ENCODE measurements around the gene SZT2. TPM values are rescaled to one million over a fixed set of nuclear protein-coding genes. Genes with fewer than 3 reads are reported as not detected.
"Not testable (repeated sequence)": the region's sequence is repeated elsewhere in the genome, so short reads cannot be mapped to it uniquely, and the experiment has no call there.

Gene SZT2
- total RNA-seq, 2 experiments from 2014 or later, result 33.7 to 79.8 TPM

GRCh38 chr1:43473463-43473862 lies 83.8 kb downstream of the SZT2 start:
- no peak overlapping the region for H3K4me3 ChIP-seq (ENCODE audit: low read depth, low read length, poor library complexity, severe bottlenecking)
- CTCF ChIA-PET (ENCODE audit: unreplicated experiment), result no interaction called here
- no peaks in the 10 kb centered on the region for H3K79me2 ChIP-seq (ENCODE audit: insufficient read depth, low read depth, low read length)
- no peaks in the 10 kb centered on the region for H3K9me2 ChIP-seq (ENCODE audit: insufficient read depth, low read length)
- no TSS peak for BruUV-seq (replicated peaks)
- no peaks in the 10 kb centered on the region for H3K9me3 ChIP-seq (ENCODE audit: low read length)
- no peak for TF ChIP-seq EZH2phosphoT487 (IDR thresholded peaks at IDR 0.05; ENCODE audit: borderline replicate concordance, low read depth, low read length)
- no peak for TF ChIP-seq CTCF (conservative IDR thresholded peaks at IDR 0.05; ENCODE audit: low read length)
- H4K20me1 ChIP-seq (ENCODE audit: insufficient read depth, low read length), result no peaks in the 10 kb centered on the region
- no peak for DNase-seq (ENCODE audit: low spot score)
- H2AFZ ChIP-seq (ENCODE audit: low read length), result no peak overlapping the region
- POLR2A ChIA-PET, result no interaction called here
- H3K36me3 ChIP-seq (ENCODE audit: insufficient read depth, low read length), result no peaks in the 10 kb centered on the region
- no peaks in the 10 kb centered on the region for H3K4me1 ChIP-seq (ENCODE audit: insufficient read depth, low read length, poor library complexity, severe bottlenecking)
- no peak overlapping the region for H3K4me2 ChIP-seq (ENCODE audit: low read length)
- intact Hi-C loops (cut with micrococcal nuclease; ENCODE audit: unreplicated experiment), result no loop called here
- no peak overlapping the region for H3K27ac ChIP-seq (ENCODE audit: low read depth, low read length, poor library complexity, severe bottlenecking)

- H3K4me1 ChIP-seq (ENCODE audit: insufficient read depth, low read length, poor library complexity, severe bottlenecking); H3K9me2 ChIP-seq (ENCODE audit: insufficient read depth, low read length); POLR2A ChIA-PET; H3K4me3 ChIP-seq (ENCODE audit: low read depth, low read length, poor library complexity, severe bottlenecking); H3K4me2 ChIP-seq (ENCODE audit: low read length); H3K36me3 ChIP-seq (ENCODE audit: insufficient read depth, low read length); H3K79me2 ChIP-seq (ENCODE audit: insufficient read depth, low read depth, low read length); intact Hi-C loops (cut with micrococcal nuclease; ENCODE audit: unreplicated experiment); H4K20me1 ChIP-seq (ENCODE audit: insufficient read depth, low read length); H3K27ac ChIP-seq (ENCODE audit: low read depth, low read length, poor library complexity, severe bottlenecking); BruUV-seq (replicated peaks); DNase-seq (ENCODE audit: low spot score); CTCF ChIA-PET (ENCODE audit: unreplicated experiment); H3K9me3 ChIP-seq (ENCODE audit: low read length); H2AFZ ChIP-seq (ENCODE audit: low read length): not testable (repeated sequence)
Measured at GRCh38 chr1:43475611-43476401, 86.1 kb downstream of the SZT2 start.

- Histone ChIP-seq H3K4me1 (ENCODE audit: insufficient read depth, low read length, poor library complexity, severe bottlenecking) (no peaks in the 10 kb centered on the region), H3K4me3 (ENCODE audit: low read depth, low read length, poor library complexity, severe bottlenecking) (no peak overlapping the region), H3K9me2 (ENCODE audit: insufficient read depth, low read length) (no peaks in the 10 kb centered on the region), H3K79me2 (ENCODE audit: insufficient read depth, low read depth, low read length) (no peaks in the 10 kb centered on the region), H3K4me2 (ENCODE audit: low read length) (no peak overlapping the region), H3K27ac (ENCODE audit: low read depth, low read length, poor library complexity, severe bottlenecking) (no peak overlapping the region), H3K9me3 (ENCODE audit: low read length) (no peaks in the 10 kb centered on the region), H3K36me3 (ENCODE audit: insufficient read depth, low read length) (no peaks in the 10 kb centered on the region), H2AFZ (ENCODE audit: low read length) (no peak overlapping the region), H4K20me1 (ENCODE audit: insufficient read depth, low read length) (no peaks in the 10 kb centered on the region)
- intact Hi-C loops (cut with micrococcal nuclease; ENCODE audit: unreplicated experiment), result no loop called here
- BruUV-seq (replicated peaks), result no TSS peak
- TF ChIP-seq CTCF (conservative IDR thresholded peaks at IDR 0.05; ENCODE audit: low read length) (no peak), EZH2phosphoT487 (IDR thresholded peaks at IDR 0.05; ENCODE audit: borderline replicate concordance, low read depth, low read length) (no peak)
- POLR2A ChIA-PET, result no interaction called here
- CTCF ChIA-PET (ENCODE audit: unreplicated experiment), result no interaction called here
- DNase-seq (ENCODE audit: low spot score), result no peak
Measured at GRCh38 chr1:43477716-43478115, 88.0 kb downstream of the SZT2 start.

Measured in OCI-LY7 (cell line).